ENCODE data around the gene DNAH9. TPM values are rescaled to one million over a fixed set of nuclear protein-coding genes. Genes with fewer than 3 reads are reported as not detected.

DNAH9 gene
- total RNA-seq, 1 donor from 2014 or later: 0.96 TPM

- no peak overlapping the region for H3K27ac Mint-ChIP-seq
- DNase-seq (ENCODE audit: low spot score in 2 of 2, unreplicated experiment in 2 of 2): no peak
- no peaks in the 10 kb centered on the region for H3K36me3 Mint-ChIP-seq
- H3K4me3 Mint-ChIP-seq: no peak overlapping the region
- no peaks in the 10 kb centered on the region for H3K4me1 Mint-ChIP-seq
- H3K27me3 Mint-ChIP-seq (ENCODE audit: low read depth): peaks cover 8% of the 10 kb centered on the region
- no peak for TF ChIP-seq CTCF (IDR thresholded peaks at IDR 0.05; ENCODE audit: unreplicated experiment)
- H3K9me3 Mint-ChIP-seq: no peaks in the 10 kb centered on the region
These were observed 52.8 kb downstream of the DNAH9 start for GRCh38 chr17:11651089-11651488.

- H3K4me1 Mint-ChIP-seq: no peaks in the 10 kb centered on the region
- H3K27me3 Mint-ChIP-seq (ENCODE audit: low read depth): no peaks in the 10 kb centered on the region
- H3K36me3 Mint-ChIP-seq: no peaks in the 10 kb centered on the region
- H3K9me3 Mint-ChIP-seq: peaks cover 5% of the 10 kb centered on the region
- no peak for DNase-seq (ENCODE audit: low spot score in 2 of 2, unreplicated experiment in 2 of 2)
- no peak overlapping the region for H3K27ac Mint-ChIP-seq
- no peak for TF ChIP-seq CTCF (IDR thresholded peaks at IDR 0.05; ENCODE audit: unreplicated experiment)
- H3K4me3 Mint-ChIP-seq: no peak overlapping the region
These were observed 70.3 kb downstream of the DNAH9 start for GRCh38 chr17:11668618-11669017.

- no peak overlapping the region for H3K27ac Mint-ChIP-seq
- no peak for TF ChIP-seq CTCF (IDR thresholded peaks at IDR 0.05; ENCODE audit: unreplicated experiment)
- DNase-seq (ENCODE audit: low spot score in 2 of 2, unreplicated experiment in 2 of 2): no peak
- no peaks in the 10 kb centered on the region for H3K36me3 Mint-ChIP-seq
- no peak overlapping the region for H3K4me3 Mint-ChIP-seq
- peaks cover 14% of the 10 kb centered on the region for H3K9me3 Mint-ChIP-seq
- no peaks in the 10 kb centered on the region for H3K27me3 Mint-ChIP-seq (ENCODE audit: low read depth)
- H3K4me1 Mint-ChIP-seq: no peaks in the 10 kb centered on the region
These were observed 72.9 kb downstream of the DNAH9 start for GRCh38 chr17:11671126-11671525.

GRCh38 chr17:11682646-11683045, 84.4 kb downstream of the DNAH9 start:
- H3K4me1 Mint-ChIP-seq: no peaks in the 10 kb centered on the region
- DNase-seq (ENCODE audit: low spot score in 2 of 2, unreplicated experiment in 2 of 2): no peak
- peaks cover 18% of the 10 kb centered on the region for H3K27me3 Mint-ChIP-seq (ENCODE audit: low read depth)
- H3K27ac Mint-ChIP-seq: no peak overlapping the region
- no peaks in the 10 kb centered on the region for H3K36me3 Mint-ChIP-seq
- H3K9me3 Mint-ChIP-seq: no peaks in the 10 kb centered on the region
- H3K4me3 Mint-ChIP-seq: no peak overlapping the region
- TF ChIP-seq CTCF (IDR thresholded peaks at IDR 0.05; ENCODE audit: unreplicated experiment): no peak

- Mint-ChIP-seq H3K27ac (no peak overlapping the region), H3K9me3 (no peaks in the 10 kb centered on the region), H3K4me1 (no peaks in the 10 kb centered on the region), H3K27me3 (ENCODE audit: low read depth) (peaks cover 8% of the 10 kb centered on the region), H3K4me3 (no peak overlapping the region), H3K36me3 (no peaks in the 10 kb centered on the region)
- no peak for DNase-seq (ENCODE audit: low spot score in 2 of 2, unreplicated experiment in 2 of 2)
- TF ChIP-seq CTCF (IDR thresholded peaks at IDR 0.05; ENCODE audit: unreplicated experiment): no peak
These were observed 92.4 kb downstream of the DNAH9 start for GRCh38 chr17:11690681-11691080.

- no peak for TF ChIP-seq CTCF (IDR thresholded peaks at IDR 0.05; ENCODE audit: unreplicated experiment)
- no peak for DNase-seq (ENCODE audit: low spot score in 2 of 2, unreplicated experiment in 2 of 2)
- H3K27me3 Mint-ChIP-seq (ENCODE audit: low read depth): peaks cover 5% of the 10 kb centered on the region
- no peaks in the 10 kb centered on the region for H3K4me1 Mint-ChIP-seq
- H3K4me3 Mint-ChIP-seq: no peak overlapping the region
- H3K27ac Mint-ChIP-seq: no peak overlapping the region
- H3K36me3 Mint-ChIP-seq: no peaks in the 10 kb centered on the region
- no peaks in the 10 kb centered on the region for H3K9me3 Mint-ChIP-seq
These were observed 94.4 kb downstream of the DNAH9 start for GRCh38 chr17:11692688-11693087.
